ENCODE measurements around the gene SLC5A12.

Gene SLC5A12

GRCh38 chr11:26706181-26706580, 15.7 kb downstream of the SLC5A12 start:
- no peak for DNase-seq (ENCODE audit: insufficient read length, low spot score)
- no peak for FAIRE-seq
- no peak for TF ChIP-seq POLR2A (IDR thresholded peaks at IDR 0.05; ENCODE audit: low read depth, low read length)

GRCh38 chr11:26704249-26704648, 17.6 kb downstream of the SLC5A12 start:
- FAIRE-seq: no peak
- TF ChIP-seq POLR2A (IDR thresholded peaks at IDR 0.05; ENCODE audit: low read depth, low read length): no peak
- no peak for DNase-seq (ENCODE audit: insufficient read length, low spot score)

- no peak for FAIRE-seq
Observed at GRCh38 chr11:26703411-26704191, 18.3 kb downstream of the SLC5A12 start.

GRCh38 chr11:26702406-26702805, 19.5 kb downstream of the SLC5A12 start:
- no peak for FAIRE-seq
- no peak for DNase-seq (ENCODE audit: insufficient read length, low spot score)
- TF ChIP-seq POLR2A (IDR thresholded peaks at IDR 0.05; ENCODE audit: low read depth, low read length): no peak

More at GRCh38 chr11:26703411-26704191, 18.3 kb downstream of the SLC5A12 start:
- DNase-seq (ENCODE audit: insufficient read length, low spot score): no peak
- TF ChIP-seq POLR2A (IDR thresholded peaks at IDR 0.05; ENCODE audit: low read depth, low read length): no peak

- TF ChIP-seq POLR2A (IDR thresholded peaks at IDR 0.05; ENCODE audit: low read depth, low read length): no peak
- FAIRE-seq: no peak
- no peak for DNase-seq (ENCODE audit: insufficient read length, low spot score)
Observed at GRCh38 chr11:26700574-26701235, 21.2 kb downstream of the SLC5A12 start.

GRCh38 chr11:26698224-26698623, 23.6 kb downstream of the SLC5A12 start:
- DNase-seq (ENCODE audit: insufficient read length, low spot score): no peak
- no peak for TF ChIP-seq POLR2A (IDR thresholded peaks at IDR 0.05; ENCODE audit: low read depth, low read length)
- FAIRE-seq: no peak

- FAIRE-seq: no peak
Observed at GRCh38 chr11:26696330-26696729, 25.5 kb downstream of the SLC5A12 start.

GRCh38 chr11:26688701-26689100, 33.2 kb downstream of the SLC5A12 start:
- FAIRE-seq (no peak), DNase-seq (ENCODE audit: insufficient read length, low spot score) (no peak)
- TF ChIP-seq POLR2A (IDR thresholded peaks at IDR 0.05; ENCODE audit: low read depth, low read length): no peak

More at GRCh38 chr11:26696330-26696729, 25.5 kb downstream of the SLC5A12 start:
- DNase-seq (ENCODE audit: insufficient read length, low spot score): no peak
- no peak for TF ChIP-seq POLR2A (IDR thresholded peaks at IDR 0.05; ENCODE audit: low read depth, low read length)

- no peak for TF ChIP-seq POLR2A (IDR thresholded peaks at IDR 0.05; ENCODE audit: low read depth, low read length)
- no peak for FAIRE-seq
- DNase-seq (ENCODE audit: insufficient read length, low spot score): no peak
Observed at GRCh38 chr11:26687351-26687750, 34.5 kb downstream of the SLC5A12 start.

GRCh38 chr11:26677566-26677965, 44.3 kb downstream of the SLC5A12 start:
- TF ChIP-seq POLR2A (IDR thresholded peaks at IDR 0.05; ENCODE audit: low read depth, low read length): no peak
- FAIRE-seq: no peak
- no peak for DNase-seq (ENCODE audit: insufficient read length, low spot score)

- FAIRE-seq (no peak), DNase-seq (ENCODE audit: insufficient read length, low spot score) (no peak)
- no peak for TF ChIP-seq POLR2A (IDR thresholded peaks at IDR 0.05; ENCODE audit: low read depth, low read length)
Observed at GRCh38 chr11:26676641-26677040, 45.2 kb downstream of the SLC5A12 start.

- FAIRE-seq (no peak), DNase-seq (ENCODE audit: insufficient read length, low spot score) (no peak)
- TF ChIP-seq POLR2A (IDR thresholded peaks at IDR 0.05; ENCODE audit: low read depth, low read length): no peak
Observed at GRCh38 chr11:26675233-26675928, 46.5 kb downstream of the SLC5A12 start.

GRCh38 chr11:26665946-26666345, 55.9 kb downstream of the SLC5A12 start:
- DNase-seq (ENCODE audit: insufficient read length, low spot score) (no peak), FAIRE-seq (no peak)
- no peak for TF ChIP-seq POLR2A (IDR thresholded peaks at IDR 0.05; ENCODE audit: low read depth, low read length)

- FAIRE-seq (no peak), DNase-seq (ENCODE audit: insufficient read length, low spot score) (no peak)
- no peak for TF ChIP-seq POLR2A (IDR thresholded peaks at IDR 0.05; ENCODE audit: low read depth, low read length)
Observed at GRCh38 chr11:26665036-26665435, 56.8 kb downstream of the SLC5A12 start.

Data from H54 (cell line).